GM18909 (cell line): Measurements from ENCODE around the gene TP53BP1.
"Not testable (repeated sequence)": the region's sequence is repeated elsewhere in the genome, so short reads cannot be mapped to it uniquely, and the experiment has no call there.

ENCODE experiments used
- ATAC-seq: cut with Tn5 transposase; IDR thresholded peaks from one replicate; pipeline ENCODE4 v1.9.1; 2021; ENCODE audit warnings: mild to moderate bottlenecking; ENCODE audit not compliant: unreplicated experiment, poor library complexity

The TP53BP1 gene

DNA sequence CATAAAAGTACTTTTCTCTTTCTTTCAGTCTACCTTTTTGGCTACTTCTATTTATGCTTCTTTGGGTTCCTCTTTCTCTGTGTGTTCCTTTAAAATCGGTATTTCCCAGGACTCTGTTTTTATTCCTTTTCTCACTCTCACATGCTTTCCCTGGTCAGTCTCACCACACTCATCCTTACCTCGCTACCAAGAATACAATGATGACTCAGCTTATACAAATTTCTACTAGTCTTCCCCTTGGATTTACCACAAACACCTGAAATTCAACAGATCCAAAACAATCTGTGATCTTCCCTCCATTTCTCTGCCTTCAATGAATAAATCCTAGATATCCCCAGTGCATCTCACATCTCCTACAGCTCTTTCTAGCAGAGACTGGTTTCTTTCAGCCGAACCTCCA is 69.2 kb downstream of the TP53BP1 start:
- no peak for ATAC-seq

- ATAC-seq = no peak
Measured at GRCh38 chr15:43420876-43421275, 72.1 kb downstream of the TP53BP1 start.

DNA sequence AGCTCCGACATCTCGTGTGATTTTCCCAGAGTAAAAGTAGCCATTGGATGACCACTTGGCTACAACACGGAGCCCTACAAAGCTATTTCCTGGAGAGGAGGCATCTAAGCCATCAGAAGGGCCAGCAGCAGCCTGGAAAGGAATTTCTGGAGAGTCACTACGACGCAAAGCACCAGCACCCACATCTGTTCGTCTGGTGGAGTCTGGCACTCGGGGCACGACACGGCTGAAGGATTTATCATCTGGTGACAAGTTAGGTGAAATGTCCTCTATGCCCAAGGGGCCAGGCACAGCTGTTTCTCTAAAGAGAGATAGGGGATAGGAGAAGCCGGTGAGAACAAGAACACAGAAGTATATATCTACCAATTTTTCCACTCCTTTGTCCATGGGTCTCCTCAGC is 72.5 kb downstream of the TP53BP1 start:
- no peak for ATAC-seq

DNA sequence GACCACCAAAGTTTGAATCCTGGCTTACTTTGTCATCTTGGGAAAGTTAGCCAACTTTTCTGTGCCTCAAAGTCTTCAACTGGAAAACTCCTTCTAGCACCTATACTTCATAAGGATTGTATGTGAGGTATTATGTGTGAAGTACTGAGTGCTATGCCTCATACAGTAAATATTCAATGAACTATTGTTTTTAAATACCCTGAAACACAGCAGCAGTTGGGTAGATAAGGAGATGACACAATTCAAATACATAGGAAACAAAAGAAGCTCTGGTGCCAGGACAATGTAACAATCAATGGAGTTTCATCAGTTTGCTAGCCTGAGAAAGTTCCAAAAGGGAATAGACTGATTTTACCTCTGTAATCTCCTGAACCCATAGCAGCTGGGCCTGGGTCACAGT is 78.8 kb downstream of the TP53BP1 start:
- ATAC-seq = no peak

DNA sequence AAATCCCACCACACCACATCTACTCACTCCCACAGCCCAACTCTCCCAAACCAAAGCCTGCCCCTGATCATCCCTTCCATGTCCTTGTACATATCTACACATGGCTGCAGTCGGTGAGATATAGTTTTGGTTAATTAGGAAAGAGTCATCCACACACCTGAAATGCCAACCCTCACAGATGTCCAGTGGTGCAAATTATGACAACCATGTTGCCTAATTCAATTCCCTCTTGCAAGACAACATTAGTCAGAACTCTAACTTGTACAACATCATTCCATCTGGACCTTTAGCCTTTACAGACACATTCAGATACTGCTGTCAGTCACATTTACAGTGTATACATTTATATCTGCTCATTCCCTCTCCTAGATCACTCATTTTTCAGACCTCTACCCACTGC is 80.9 kb downstream of the TP53BP1 start:
- ATAC-seq = no peak

DNA sequence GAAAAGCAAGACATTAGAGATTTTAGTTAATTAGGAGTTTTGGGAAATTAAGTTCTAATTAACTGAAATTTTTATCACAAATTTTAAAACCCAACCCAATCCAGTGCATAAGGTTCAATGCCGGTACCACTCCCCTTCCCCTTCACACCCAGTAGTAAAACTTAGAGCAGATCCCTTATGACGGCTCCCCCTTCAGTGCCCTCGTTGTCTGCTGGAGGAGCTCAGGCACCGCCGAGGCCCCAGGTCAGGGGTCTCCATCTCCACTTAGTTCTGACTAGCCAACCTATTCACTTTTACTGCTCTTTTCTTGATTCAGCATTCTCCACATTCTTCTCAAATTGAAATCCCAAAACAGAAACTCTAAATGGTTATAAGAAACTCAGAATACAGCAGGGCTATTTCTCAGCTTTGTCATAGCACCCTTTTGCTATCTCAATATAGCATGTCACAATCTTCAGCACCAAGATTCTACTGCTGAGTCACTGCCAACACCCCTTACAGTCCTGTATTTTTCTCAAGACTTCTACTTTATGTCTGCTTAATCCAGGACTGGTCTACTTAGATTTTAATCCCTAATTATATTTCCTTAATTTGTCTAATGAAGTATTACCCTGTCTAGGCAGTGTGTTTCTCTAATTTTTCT is 82.3 kb downstream of the TP53BP1 start:
- ATAC-seq = no peak

- no peak for ATAC-seq
Measured at GRCh38 chr15:43408789-43409188, 84.2 kb downstream of the TP53BP1 start.

GRCh38 chr15:43406808-43407207 is 86.1 kb downstream of the TP53BP1 start:
- no peak for ATAC-seq

DNA sequence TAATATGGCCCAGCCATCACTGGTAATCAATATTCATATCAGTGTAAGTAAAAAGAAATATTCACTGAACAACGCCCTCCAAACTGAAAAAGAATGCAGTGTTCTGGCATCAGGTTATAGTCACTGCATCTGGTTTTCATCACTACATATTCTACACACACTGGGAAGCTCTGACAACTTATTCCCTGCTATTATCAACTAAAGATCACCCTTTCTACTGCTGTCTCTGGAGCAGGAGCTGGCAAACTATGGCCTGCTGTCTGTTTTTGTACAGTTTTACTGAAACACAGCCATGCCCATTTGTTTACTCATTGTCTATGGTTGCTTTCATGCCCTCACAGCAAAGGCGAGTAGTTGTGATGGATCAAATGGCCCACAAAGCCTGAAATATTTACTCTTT is 86.8 kb downstream of the TP53BP1 start:
- no peak for ATAC-seq

DNA sequence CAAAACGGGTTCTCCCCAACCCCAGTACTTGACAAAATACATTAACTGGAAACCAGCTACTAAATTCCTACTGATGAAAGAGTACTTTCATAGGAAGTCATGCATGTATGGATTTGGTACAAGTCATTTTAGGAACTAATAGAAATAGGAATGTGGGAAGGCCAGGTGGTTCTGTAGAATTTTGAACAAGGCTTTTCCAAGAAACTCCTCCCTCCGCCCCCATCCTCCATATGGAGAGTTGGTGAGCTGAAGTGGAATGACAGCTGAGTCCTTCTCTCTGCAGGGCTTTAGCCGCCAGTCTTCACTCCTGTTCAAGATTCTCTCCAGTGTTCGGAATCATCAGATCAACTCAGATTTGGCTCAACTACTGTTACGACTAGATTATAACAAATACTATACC is 88.8 kb downstream of the TP53BP1 start:
- no peak for ATAC-seq

DNA sequence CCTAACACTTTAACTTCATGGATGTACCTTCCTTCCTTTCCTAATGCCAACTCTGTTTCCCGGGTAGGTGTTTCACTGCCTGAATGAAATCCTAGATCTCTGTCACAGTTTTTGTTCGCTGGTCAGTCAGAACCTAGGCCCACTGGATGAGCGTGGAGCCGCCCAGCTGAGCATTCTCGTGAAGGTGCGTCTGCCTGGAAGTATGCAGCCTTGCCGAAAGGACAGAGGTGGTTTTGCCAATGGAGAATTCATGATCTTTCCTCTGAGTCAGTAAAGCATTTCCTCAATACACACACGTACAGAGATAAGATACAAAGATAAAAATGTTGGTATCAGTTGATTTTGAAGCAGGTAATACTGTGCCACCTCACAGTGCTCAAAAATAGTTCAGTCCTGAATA is 89.3 kb downstream of the TP53BP1 start:
- no peak for ATAC-seq

GRCh38 chr15:43402255-43402654 is 90.7 kb downstream of the TP53BP1 start:
- ATAC-seq = no peak

GRCh38 chr15:43393592-43393991 is 99.4 kb downstream of the TP53BP1 start:
- ATAC-seq = not testable (repeated sequence)

DNA sequence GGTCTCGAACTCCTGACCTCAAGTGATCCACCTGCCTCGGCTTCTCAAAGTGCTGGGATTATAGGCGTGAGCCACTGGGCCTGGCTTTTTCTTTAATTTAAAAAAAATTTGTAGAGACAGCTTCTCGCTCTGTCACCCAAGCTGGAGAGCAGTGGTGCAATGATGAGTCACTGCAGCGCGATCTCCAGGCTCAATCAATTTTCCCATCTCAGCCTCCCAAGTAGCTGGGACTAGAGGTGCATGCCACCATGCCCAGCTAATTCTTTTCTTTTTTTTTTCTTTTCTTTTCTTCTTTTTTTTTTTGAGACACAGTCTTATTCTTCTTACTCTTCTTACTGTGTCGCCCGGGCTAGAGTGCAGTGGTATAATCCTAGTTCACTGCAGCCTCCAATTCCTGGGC is 102.2 kb downstream of the TP53BP1 start:
- no peak for ATAC-seq

DNA sequence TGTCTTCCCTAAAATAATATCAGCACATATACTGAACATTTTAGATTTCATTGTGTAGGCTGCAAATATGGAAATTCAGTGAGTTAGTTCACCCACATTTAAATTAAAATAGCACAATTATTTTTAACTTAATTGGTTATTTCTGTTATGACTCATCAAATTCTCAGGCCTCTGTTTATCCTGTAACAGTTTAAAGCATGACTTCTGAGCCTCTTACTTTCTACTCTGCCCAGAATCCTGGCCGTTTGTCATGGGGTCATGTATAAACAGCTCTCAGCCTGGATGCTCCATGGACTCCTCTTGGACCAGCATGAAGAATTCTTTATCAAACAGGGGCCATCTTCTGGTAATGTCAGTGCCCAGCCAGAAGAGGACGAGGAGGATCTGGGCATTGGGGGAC is 109.9 kb downstream of the TP53BP1 start:
- ATAC-seq = no peak

DNA sequence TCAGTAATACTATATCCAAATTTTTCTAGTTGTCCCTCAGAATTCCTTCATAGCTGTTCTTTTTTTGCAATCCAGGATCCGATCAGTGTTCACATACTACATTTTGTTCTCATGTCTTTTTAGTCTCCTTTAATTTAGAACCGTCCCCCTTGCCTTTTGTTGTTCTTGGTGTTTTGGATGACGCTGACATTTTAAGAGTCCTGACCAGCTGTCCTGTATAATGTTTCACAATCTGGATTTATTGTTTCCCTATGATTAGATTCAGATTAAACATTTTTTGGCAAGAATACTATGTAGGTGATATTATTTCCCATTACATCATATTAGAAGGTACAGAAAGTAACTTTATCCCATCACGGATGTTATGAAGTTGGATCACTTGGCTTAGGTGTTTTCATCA is 110.6 kb downstream of the TP53BP1 start:
- no peak for ATAC-seq

DNA sequence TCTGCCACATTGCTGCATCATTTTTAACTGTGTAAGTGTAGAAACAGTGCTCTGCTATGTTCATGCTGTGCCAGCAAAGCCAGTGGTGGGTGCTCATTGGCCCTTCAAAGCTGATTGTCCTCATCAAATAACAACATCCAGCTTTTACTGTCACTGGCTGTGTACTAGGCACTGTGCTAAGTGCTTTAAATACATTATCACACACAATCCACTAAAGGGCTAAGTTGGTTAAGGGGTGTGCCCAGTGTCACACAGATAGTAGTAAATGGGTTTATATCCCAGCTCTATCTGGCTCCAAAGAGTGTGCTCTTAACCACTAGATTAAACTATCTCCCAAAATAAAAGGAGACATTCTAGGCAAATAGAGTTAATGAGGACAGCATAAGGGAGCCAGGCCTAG is 114.4 kb downstream of the TP53BP1 start:
- ATAC-seq = no peak

- no peak for ATAC-seq
Measured at GRCh38 chr15:43376017-43376705, 116.8 kb downstream of the TP53BP1 start.

GRCh38 chr15:43370975-43371974 is 121.7 kb downstream of the TP53BP1 start, which contains the start of the genes TUBGCP4 and ZSCAN29:
Gene TUBGCP4 (plus strand): TSS chr15:43371101. CDS start chr15:43371355, 254 bp downstream.
Gene ZSCAN29 (minus strand): TSS chr15:43371043. CDS start chr15:43369913, 1,130 bp downstream.
- peak; percentile 81 for ATAC-seq

GRCh38 chr15:43370310-43370974 is 122.5 kb downstream of the TP53BP1 start:
- ATAC-seq = peak; percentile 49
